HG03095 (cell line): ENCODE results near the gene DAPK1.

Source experiments
- ATAC-seq: cut with Tn5 transposase; IDR thresholded peaks from one replicate; pipeline ENCODE4 v1.9.1; 2021; ENCODE audit warnings: moderate library complexity; ENCODE audit not compliant: unreplicated experiment

DAPK1 gene

DNA sequence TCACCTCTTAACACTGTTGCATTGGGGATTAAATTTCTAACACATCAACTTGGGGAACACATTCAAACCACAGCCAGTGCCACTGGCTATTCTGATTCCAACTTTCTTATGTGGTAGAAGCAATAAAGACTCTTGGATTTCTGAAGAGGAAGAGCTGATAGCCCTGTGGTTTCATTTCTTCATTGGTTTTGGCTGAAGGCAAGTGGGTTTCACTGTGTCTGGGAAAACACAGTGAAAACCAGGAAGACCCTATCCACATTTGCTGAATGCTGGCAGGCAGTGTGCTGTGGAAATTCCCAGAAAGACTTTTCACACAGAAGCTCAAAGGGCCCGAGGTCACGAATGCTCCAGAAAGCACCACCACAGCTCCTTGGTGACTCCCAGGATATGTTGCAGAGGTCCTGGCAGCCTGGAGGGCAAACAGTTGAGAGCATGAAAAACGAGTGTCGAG lies 67.1 kb downstream of the DAPK1 start:
- no peak for ATAC-seq

DNA sequence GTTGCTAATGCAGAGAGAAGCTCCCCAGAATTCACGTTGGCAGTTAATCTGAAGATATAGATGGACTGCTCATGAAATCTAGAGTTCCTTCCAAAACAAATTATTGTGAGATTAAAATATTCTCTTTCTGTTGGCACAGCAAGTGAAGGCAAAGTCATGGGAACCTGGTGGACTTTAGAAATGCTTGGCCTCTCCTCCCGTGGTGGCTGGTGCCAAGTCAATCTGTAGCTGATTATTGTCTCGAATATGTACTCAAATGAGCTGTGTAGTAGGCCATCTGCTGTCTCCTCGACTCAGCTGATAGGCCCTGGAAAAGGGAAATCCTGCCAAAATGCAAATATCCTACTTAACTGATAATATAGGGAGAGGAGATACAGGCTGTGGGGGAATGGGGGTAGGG lies 69.3 kb downstream of the DAPK1 start:
- ATAC-seq = no peak

DNA sequence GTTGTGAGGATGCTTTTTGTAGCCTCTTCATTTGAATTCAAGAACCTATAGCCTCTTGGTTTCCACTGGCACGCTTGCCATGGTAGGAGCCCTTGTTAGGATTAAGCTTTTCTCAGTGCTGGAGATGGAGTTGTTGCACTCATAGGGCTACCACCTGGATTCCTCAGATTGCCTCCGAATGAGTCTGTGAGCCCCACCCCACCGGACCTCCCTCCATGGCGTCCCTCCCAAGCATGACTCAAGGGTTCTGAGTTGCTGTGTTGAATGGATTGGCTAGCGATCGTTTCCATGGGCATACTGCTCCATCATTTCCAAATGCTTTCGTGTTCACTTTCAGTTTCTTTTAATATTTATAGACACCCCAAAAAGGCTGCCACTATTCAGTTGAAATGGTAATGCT lies 69.9 kb downstream of the DAPK1 start:
- ATAC-seq = no peak

DNA sequence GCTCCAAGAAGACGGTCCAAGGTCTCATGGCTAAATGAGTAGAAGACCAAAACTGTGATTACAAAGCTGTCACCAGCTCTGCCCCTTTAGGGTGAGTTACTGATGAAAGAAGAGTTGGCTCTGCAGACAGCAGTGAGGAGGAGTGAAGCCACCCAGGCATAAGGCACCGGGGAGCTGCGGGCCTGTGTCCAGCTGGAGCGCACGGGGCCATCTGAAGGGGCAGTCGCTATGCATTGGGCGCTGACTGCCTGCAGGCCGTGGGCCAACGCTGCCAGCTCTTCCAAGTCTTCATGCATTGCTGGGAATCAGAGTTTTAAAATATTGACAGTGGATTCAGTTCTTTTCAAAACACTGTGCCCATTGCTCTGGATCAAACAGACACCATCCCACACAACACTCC lies 70.3 kb downstream of the DAPK1 start:
- no peak for ATAC-seq

DNA sequence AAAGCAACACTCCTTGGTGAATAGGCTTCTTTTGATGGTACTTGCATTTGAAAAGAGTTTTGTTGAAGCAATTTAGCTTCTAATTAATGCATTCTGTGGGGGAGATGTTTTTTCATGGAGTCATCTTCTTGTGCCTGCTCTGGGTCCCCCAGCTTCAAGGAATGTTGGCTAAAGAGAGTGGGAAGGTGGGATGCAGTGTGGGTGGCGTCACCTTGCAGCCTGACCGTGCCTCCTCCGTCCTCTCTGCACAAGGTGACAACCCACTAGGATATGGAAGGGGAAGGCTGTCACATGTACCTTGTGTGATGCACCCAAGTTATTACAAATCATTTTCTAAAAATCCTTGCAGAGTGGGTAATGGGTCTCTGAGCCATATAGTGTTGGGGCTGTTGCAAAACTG lies 70.7 kb downstream of the DAPK1 start:
- no peak for ATAC-seq

DNA sequence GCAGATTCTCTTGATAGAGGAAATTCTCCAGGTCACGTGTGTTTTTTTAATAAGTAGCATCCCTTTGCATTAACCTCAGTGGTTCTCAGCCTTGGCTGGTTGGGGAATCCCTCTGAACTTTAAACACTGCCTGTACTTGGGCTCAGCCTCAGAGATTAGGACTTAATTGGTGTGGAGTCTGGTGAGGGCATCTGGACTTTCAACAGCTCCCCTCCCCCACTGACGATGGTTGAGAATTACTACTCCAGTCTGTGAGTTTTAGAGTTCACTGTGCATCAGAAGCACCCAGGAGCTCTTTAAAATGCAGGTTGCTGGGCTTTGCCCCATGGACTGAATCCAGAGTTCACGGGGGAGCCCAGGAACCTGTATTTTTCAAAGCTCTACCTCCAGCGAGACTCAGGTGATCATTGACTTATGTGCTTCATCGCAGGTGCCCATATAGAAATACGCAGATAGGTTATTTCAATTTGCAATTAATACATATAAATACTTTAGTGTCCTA lies 71.4 kb downstream of the DAPK1 start:
- ATAC-seq = no peak

DNA sequence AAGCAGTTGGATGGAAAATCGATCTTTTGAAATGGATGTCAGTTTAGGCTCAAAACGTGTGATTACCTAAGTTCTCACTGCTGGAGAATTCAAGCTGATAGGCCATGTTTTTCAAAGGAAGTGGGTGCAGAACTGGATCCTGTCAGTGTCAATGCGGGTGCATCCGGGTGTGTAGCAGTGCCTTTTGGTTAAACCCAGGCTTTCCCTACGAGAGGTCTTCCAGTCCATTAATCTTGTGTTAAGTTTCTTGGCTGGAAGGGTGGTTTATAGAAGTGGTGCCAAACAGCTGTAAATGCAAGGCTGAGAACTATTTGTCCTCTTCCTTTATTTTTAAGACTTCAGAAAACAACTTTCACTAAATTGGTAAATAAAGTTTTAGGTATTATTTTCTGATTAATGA lies 71.9 kb downstream of the DAPK1 start:
- no peak for ATAC-seq

DNA sequence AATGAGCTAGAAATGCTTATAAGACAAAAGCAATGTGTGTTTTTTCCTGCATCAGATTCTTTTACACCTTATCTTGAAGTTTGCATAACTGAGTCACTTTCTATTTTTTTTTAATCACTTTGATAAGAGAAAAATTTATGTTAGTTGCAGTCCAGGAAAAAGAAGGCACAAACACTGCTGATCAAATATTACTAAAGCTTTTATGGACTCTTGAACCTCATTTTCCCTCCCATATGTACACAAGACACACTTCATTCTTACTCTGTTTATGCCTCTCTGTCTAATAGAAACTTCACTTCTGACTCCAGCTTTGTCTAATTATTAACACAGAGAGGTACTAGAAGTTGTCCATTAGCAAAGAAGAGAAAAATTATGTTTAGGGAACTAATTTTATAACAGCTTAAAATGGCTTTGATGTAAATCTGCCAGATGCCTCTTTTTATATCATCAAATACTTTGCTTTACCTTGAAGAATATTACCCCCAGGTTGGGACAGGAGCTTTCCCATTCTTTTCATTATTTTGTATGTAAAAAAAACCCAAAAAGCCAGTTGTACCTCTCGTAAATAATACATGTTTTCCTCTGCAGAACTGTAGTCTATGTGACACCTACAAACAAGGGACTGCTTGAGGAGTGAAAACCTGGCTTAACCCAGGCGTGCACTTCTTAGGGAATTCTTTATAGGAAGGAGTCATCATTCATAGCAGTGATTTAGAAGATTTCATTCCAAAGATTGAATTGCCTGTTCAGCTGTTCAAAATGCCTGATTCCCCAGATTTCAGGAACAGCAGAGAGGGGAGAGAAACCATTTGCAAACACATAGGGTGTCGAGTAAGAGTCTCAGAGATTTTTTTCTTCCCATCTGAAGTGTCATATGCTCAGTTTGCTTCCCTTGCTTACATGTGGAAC lies 72.6 kb downstream of the DAPK1 start:
- ATAC-seq = no peak

DNA sequence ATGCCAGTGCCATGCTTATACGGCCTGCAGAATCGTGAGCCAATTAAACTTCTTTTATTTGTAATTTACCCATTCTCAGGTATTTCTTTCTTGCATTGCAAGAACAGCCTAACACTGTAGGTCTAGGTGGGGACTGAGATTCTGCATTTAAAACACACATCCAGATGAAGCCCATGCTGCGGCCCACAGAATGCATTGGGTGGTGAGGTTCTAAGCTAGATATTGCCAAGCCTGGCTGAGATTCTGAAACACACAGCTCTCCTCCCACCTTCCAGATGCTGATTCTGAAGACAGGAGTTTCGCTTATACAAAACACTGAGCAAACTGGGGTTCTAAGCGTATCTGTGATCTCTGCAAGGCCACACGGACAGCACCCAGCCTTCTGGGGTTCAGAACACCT lies 75.1 kb downstream of the DAPK1 start:
- ATAC-seq = no peak

DNA sequence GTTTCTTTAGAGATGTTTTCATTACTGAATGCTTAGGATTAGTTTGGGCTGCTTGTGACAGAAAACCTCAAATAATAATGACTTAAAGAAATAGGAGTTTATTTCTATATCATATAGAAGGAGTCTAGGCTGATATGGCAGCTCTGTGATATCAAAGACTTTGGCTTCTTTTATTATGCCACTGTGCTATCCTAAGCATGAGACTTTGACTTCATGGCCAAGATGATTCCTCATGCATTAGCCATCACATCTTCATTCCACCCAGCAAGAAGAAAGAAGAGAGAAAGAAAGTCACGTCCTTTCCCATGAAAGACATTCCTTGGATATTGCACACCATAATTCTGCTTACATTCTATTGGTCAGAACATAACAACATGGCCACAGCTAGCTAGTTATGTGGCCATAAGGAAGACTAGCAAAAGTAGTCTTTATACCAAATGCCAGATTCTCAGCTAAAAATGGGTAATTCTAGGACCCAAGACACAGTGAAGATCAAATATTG lies 76.2 kb downstream of the DAPK1 start:
- no peak for ATAC-seq

DNA sequence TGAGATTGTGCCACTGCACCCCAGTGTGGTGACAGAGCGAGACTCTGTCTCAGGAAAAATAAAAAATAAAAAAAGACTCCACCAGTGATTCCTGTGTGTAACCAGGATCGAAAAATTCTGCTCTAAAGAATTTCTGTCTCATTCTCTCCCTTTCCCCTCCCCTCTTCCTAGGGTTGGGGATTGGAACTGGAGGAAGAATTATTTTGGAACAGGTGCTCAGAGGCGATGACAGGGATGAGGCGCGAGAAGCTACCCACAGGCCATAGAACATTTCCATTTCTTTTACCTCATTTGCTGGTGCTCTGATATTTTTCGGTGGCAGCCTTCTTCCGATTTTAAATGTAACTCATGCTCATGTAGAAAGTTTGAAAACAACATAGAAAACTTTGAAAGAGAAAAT lies 80.1 kb downstream of the DAPK1 start:
- no peak for ATAC-seq

DNA sequence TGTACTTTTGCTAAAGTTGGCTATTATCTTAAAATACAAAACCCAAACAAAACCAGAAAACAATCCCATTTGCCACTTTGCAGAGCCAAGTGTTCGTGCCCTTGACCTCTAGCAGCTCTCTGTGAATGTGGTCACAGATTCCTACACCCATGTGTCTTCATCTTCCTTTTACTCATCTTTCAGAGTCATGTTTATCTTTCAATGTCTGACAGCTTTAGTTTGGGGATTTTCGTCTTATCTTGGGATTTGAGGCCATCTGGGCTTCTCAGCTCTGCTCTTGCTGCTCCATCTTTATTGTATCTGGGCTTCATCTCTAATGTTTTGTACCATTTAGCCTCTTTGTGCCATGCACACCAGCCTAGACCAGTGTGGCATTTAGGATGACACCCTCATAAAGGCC lies 81.0 kb downstream of the DAPK1 start:
- no peak for ATAC-seq

DNA sequence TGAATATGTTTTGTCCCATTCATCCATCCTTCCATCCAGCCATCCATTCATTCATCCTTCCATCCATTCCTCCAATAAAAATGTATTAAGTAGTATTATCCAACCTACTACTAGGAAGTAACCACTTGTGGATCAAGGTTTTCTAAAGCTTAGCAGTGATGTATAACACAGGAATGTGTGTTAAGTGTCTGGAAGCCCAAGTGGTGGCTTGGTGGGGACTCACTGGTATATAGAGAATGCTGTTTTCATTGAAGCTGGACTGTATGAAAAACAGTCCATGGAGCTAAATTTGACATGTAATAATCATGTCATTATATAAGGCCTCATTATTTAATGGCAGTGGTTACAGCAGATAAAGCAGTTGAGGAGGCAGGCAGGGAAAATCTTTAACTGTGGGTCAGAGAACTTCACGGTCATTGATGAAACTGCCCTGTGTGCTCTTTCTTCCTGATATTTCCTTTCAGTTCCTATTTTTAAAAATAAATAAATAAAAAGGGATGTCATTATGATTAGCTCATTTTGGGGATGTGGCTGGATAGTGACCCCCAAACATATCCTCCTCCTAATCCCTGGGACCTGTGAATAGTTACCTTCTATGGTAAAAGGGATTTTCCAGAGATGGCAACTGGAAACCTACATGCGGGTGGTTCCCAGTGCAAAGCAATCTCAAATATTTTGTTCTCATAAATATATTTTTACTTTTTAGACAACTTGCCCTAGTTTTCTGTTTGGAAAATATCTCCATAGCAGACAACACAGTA lies 82.3 kb downstream of the DAPK1 start:
- ATAC-seq = no peak

DNA sequence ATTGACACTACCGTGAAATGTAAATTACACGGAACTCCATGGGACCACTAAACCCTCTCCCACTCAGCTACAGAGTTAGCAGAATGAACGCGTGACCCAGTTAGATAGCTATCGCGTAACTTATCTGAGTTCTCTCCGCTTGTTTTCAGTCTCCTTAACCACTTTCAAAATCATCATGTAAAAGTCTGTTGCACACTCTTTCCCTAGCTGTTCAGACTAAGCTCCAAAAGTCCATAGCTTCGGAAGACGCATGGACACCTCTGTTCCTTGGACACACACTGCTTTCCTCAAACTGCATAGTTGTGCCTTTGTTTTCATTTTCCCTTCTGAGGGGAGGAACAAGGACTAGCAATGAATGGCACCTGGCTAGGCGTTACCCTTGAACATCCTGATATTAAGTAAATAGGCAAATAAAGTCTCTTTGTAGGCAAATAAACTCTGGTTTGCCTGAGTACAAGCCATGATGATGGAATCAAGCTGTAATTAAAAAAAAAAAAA lies 83.3 kb downstream of the DAPK1 start:
- no peak for ATAC-seq

DNA sequence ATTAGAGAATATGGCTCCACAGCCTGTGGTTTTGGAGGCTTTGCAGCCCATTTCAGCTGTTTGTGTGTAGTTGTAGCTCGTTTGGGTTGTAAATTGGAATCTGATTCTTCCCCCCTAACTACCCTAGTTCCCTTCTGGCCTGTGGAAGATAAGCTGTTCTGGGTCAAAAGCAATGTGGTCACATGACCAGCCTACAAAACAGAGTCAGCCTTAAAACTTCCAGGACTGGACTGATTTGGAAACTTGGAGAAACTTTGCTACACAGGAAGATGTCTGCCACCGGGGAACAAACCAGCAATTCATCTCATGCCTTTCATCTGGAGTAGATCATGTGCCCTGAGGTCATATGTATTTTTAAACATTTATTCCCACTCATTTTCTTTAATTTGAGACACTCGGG lies 83.8 kb downstream of the DAPK1 start:
- ATAC-seq = no peak

DNA sequence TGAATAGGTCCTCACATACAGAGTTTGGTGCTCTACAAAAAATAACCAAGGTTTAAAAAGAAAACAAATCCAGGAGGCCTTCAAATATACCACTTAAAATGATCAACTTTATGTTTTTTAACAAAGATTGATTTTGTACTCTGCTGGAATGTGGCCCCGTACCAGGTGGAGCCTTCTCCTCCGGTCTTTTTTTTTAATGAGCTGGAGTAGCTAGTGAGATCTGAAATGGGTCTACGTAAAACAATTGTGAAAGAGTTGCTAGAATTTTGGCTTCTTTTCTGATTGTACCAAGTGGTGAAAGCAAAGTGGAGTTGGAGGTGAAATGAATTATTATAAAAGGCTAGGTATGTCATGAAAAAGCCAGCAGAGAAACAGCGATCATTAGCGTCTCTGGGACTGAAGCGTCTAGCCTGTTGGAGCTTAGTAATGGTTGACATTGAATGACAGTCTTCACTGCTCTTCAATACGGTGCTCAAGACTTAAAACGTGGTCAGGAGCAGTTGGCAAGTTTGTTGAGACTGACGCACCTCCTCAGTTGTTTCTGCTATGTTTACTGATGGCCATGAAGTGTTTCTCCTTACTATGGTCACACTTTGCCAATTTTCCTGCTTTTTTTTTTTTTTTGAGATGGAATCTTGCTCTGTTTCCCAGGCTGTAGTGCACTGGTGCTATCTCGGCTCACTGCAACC lies 84.4 kb downstream of the DAPK1 start:
- ATAC-seq = no peak

DNA sequence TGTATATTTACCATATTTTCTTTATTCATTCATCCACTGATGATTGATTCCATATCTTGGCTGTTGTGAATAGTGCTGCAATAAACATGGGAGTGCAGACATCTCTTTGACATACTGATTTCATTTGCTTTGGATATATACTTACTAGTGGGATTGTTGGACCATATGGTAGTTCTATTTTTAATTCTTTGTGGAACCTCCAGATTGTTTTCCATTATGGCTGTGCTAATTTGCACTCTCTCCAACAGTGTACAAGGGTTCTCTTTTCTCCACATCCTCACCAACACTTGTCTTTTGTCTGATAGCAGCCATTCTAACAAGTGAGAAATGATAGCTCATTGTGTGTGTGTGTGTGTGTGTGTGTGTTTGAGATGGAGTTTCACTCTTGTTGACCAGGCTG lies 86.7 kb downstream of the DAPK1 start:
- no peak for ATAC-seq

DNA sequence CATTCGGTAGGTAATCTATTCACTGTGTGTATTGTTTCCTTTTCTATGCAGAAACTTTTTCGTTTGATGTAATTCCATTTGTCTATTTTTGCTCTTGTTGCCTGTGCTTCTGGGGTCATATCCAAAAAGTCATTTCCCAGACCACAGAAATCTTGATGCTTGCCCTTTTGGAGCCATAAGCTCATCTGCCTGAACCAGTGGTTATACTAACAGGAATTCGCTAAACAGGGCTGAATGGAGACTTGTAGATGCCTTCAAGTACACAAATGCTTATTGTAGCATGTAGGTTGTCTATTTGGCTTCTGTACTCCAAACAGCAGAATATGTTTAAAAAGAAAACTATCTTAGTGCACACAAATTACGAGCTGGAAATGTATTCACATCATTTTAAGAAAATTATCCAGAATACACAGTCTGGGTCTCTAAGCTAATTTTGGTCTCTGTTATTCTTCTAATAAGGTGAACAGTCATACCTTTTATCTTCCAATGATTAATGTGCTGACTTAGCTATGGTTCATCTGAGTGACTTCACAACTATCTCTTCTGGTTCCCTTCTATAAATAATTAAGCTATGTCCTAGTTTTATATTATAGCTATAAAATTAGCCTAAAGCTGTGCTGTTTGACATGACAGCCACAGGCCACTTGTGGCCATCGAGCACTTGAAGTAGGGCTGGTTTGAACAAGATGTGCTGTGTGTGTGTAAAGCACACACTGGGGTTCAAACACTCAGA lies 87.6 kb downstream of the DAPK1 start:
- no peak for ATAC-seq

DNA sequence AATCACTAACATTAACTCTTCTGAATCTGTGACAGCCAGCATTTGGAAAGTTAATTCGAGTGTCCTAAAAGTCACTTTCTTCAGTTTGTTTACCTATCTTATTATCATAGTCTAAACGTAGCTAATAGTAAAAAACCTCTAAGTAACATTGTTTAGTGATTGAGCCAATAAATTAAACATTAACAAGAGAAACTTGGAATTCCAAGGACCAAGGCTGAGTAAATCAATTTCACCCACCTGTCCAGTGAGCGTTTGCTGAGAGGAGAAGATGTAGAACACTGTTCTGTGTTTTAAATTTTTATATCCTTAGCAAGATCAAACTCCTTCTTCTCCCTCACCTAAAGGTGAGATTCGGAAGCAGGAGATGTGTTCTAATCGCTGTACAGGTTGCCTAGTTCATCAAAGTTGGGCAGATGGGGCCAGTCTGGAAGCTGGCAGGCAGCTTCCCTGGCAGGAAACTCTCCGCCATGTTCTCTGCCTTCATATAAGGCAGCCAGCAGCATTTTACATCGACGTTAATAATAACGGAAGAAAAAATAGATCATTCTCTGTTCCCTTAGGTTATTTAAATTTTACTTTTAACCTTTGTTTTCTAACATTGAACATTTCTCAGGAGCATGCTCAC lies 89.2 kb downstream of the DAPK1 start:
- no peak for ATAC-seq

DNA sequence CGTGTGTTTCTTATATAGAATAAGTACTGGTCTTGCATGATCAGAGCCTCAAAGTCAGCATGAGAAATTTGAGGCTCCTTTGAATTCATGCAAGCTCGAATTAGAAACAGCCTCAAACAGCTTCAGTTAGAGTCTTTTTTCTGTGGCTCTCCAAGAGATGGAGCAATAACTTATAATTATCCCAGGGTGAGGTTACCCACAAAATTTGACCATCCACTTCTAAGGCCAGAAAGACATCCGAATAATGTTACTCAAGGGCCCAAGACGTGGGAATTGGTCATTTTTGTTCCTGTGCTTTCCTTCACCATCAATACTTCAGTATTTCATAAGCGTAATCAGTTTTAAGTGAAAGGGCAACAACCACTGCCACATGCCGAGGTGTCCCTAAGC lies 89.7 kb downstream of the DAPK1 start:
- ATAC-seq = no peak
